CD4-positive, alpha-beta T cell (primary cell): Measurements from ENCODE around the gene SUFU. TPM values are rescaled to one million over a fixed set of nuclear protein-coding genes. Genes with fewer than 3 reads are reported as not detected.

Experiments used
- ATAC-seq: fragments of 200-7000 bp; cut with Tn5 transposase; one replicate; pipeline ENCODE4 v1.10.0; 2022; ENCODE audit warnings: mild to moderate bottlenecking; ENCODE audit not compliant: poor library complexity
- CTCF ChIA-PET: fragments of 350-600 bp; sonication (Branson Sonifier 250); formaldehyde crosslinking; loops from one replicate; lab custom pipeline; 2021; ENCODE audit warnings: antibody characterized with exemption, inconsistent platforms; lab: Charles Lee
- POLR2A ChIA-PET: fragments of 350-600 bp; sonication (Branson Sonifier 250); formaldehyde crosslinking; loops from one replicate; lab custom pipeline; 2021; ENCODE audit warnings: antibody characterized with exemption, inconsistent platforms; lab: Charles Lee
- DNase-seq, 14 experiments: peaks; one replicate each; pipeline ENCODE4 v3.0.0-alpha.2; 2013 to 2020; ENCODE audit warnings: mixed read lengths in 2 of 14
- H3K27ac ChIP-seq, 2 donors: one replicate each; pipeline versions ENCODE4 v1.5.1 to v1.7.0; 2013; ENCODE audit warnings: low read length in 2 of 2, low read depth in 1 of 2, mild to moderate bottlenecking in 1 of 2
- H3K27me3 ChIP-seq, 2 experiments: 1 replicate in 1 of 2; 2 replicates in 1 of 2; pipeline versions ENCODE4 v1.6.1 to v1.7.0; 2013; ENCODE audit warnings: low read length in 2 of 2, control low read depth in 1 of 2, mild to moderate bottlenecking in 1 of 2, moderate library complexity in 1 of 2; ENCODE audit not compliant: insufficient read depth in 2 of 2, control insufficient read depth in 1 of 2
- H3K36me3 ChIP-seq: one replicate; pipeline ENCODE4 v1.6.1; 2013; ENCODE audit warnings: low read length, control low read depth; ENCODE audit not compliant: insufficient read depth
- H3K4me1 ChIP-seq: one replicate; pipeline ENCODE4 v1.6.1; 2013; ENCODE audit warnings: low read length, control low read depth; ENCODE audit not compliant: insufficient read depth
- H3K4me3 ChIP-seq: one replicate; pipeline ENCODE4 v1.5.1; 2013; ENCODE audit warnings: mild to moderate bottlenecking, low read length, moderate library complexity
- H3K9me3 ChIP-seq, 2 experiments: 1 replicate in 1 of 2; 2 replicates in 1 of 2; pipeline versions ENCODE4 v1.6.1 to v1.7.0; 2013; ENCODE audit warnings: low read length in 2 of 2, mild to moderate bottlenecking in 2 of 2, control low read depth in 1 of 2, moderate library complexity in 1 of 2; ENCODE audit not compliant: control insufficient read depth in 1 of 2, insufficient read depth in 1 of 2
- H3K27ac Mint-ChIP-seq: one replicate; pipeline ENCODE4 v1.8.0; 2020; ENCODE audit warnings: mixed read lengths
- H3K27me3 Mint-ChIP-seq: one replicate; pipeline ENCODE4 v1.8.0; 2021; ENCODE audit warnings: mixed read lengths
- H3K36me3 Mint-ChIP-seq: one replicate; pipeline ENCODE4 v1.8.0; 2021; ENCODE audit warnings: low read depth, mixed read lengths
- H3K4me1 Mint-ChIP-seq: one replicate; pipeline ENCODE4 v1.8.0; 2021; ENCODE audit warnings: low read depth, mixed read lengths
- H3K4me3 Mint-ChIP-seq: one replicate; pipeline ENCODE4 v1.8.0; 2020; ENCODE audit warnings: mild to moderate bottlenecking, mixed read lengths
- H3K9me3 Mint-ChIP-seq: one replicate; pipeline ENCODE4 v1.8.0; 2020; ENCODE audit warnings: mixed read lengths
- intact Hi-C, 2 experiments: fragments of 100-400 bp; cut with DNase I in 1 of 2; cut with micrococcal nuclease in 1 of 2; formaldehyde crosslinking; loops; one replicate each; pipeline versions ENCODE4 v1.15.1 to v1.9.0; 2023 to 2025; cut with DNase I, micrococcal nuclease
- total RNA-seq, 174 experiments: library from RNA in 2 of 174; stranded (reverse) in 2 of 174; gene quantifications; one replicate each; pipeline ENCODE4 v1.2.3 and lab custom pipeline; 2021 to 2026
- TF ChIP-seq, protein P1 (sequence below): fragments of 200-600 bp; IDR thresholded peaks from one replicate; pipeline ENCODE4 v1.8.0; 2022; ENCODE audit warnings: antibody characterized with exemption, mild to moderate bottlenecking

Gene SUFU
- total RNA-seq, 2 experiments from 2014 or later = 6.7 to 7.3 TPM

DNA sequence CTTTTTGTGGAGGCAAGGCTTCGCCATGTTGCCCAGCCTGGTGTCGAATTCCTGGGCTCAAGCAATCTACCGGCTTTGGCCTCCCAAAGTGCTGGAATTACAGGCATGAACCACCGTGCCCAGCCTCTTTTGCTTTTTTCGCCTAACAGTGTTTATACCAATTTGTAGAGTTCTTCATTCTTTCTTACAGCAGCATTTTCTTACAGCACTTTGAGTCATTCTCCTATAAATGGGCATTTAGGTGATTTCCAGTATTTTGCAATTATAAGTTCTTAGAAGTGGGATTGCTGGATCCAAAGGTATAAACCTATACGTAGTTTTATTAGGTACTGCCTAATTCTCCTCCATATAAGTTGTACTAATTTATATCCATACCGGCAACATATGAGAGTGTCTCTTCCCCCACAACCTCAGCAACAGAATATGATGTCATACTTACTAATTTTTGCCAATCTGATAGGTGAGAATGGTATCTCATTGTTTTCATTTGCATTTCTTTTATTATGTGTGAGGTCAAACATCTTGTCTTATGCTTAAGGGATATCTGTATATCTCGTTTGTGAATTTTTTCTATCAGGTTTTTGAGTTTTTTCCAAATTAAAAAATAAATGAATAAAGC is 39.1 kb downstream of the SUFU start:
- CTCF ChIA-PET = no interaction called here
- no peaks in the 10 kb centered on the region for H3K27me3 Mint-ChIP-seq
- ATAC-seq (no peak), DNase-seq (no peak)
- Histone ChIP-seq H3K4me3 (no peak overlapping the region), H3K27ac (no peak overlapping the region), H3K4me1 (peaks cover 2% of the 10 kb centered on the region), H3K36me3 (no peaks in the 10 kb centered on the region), H3K9me3 (no peaks in the 10 kb centered on the region), H3K27me3 (no peaks in the 10 kb centered on the region)
- H3K9me3 Mint-ChIP-seq = no peaks in the 10 kb centered on the region
- H3K4me1 Mint-ChIP-seq = peaks cover 17% of the 10 kb centered on the region
- TF ChIP-seq, protein P1, sequence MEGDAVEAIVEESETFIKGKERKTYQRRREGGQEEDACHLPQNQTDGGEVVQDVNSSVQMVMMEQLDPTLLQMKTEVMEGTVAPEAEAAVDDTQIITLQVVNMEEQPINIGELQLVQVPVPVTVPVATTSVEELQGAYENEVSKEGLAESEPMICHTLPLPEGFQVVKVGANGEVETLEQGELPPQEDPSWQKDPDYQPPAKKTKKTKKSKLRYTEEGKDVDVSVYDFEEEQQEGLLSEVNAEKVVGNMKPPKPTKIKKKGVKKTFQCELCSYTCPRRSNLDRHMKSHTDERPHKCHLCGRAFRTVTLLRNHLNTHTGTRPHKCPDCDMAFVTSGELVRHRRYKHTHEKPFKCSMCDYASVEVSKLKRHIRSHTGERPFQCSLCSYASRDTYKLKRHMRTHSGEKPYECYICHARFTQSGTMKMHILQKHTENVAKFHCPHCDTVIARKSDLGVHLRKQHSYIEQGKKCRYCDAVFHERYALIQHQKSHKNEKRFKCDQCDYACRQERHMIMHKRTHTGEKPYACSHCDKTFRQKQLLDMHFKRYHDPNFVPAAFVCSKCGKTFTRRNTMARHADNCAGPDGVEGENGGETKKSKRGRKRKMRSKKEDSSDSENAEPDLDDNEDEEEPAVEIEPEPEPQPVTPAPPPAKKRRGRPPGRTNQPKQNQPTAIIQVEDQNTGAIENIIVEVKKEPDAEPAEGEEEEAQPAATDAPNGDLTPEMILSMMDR = no peak
- POLR2A ChIA-PET = no interaction called here
- intact Hi-C loops = no loop called here
- H3K36me3 Mint-ChIP-seq = peaks cover 8% of the 10 kb centered on the region
- H3K27ac Mint-ChIP-seq = no peak overlapping the region
- no peak overlapping the region for H3K4me3 Mint-ChIP-seq

DNA sequence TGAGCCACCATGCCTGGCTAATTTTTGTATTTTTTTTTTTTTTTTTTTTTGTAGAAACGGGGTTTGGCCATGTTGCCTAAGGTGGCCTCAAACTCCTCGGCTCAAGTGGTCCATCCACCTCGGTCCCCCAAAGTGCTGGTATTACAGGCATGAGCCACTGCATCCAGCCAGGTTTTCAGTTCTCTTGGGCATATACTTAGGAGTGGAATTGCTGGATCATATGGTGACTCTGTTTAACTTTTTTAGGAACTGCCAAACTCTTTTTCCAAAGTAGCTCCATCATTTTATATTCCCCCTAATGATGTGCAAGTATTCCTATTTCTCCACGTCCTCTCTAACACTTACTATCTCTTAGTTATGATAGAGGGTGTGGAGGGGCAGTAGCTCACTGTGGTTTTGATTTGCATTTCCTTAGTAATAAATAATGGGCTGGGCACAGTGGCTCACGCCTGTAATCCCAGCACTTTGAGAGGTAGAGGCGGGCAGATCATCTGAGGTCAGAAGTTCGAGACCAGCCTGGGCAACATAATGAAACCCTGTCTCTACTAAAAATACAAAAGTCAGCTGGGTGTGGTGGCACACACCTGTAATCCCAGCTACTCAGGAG is 41.6 kb downstream of the SUFU start:
- intact Hi-C loops = no loop called here
- POLR2A ChIA-PET = no interaction called here

DNA sequence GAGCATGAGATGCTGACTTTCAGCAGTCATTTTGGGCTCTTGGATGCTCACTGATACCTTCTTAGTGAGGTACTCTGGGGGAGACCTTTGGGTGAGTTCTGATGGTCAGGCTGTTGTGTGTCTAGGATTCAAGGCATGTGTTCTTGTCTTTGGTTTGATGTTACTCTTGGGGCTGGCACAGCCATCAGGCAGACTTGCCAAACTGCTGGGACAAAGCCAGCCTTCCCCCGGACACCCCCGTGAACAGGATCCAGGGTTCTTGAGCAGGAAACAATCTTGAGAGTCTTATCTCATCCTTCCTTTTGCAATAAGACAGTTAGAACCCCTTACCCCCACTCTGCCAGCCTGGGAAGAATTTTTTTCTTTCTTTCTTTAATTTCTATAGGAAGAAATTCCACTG is 42.2 kb downstream of the SUFU start:
- H3K36me3 Mint-ChIP-seq = peaks cover 33% of the 10 kb centered on the region
- ChIA-PET POLR2A (no interaction called here), CTCF (no interaction called here)
- H3K4me3 ChIP-seq = no peak overlapping the region
- H3K27ac ChIP-seq = no peak overlapping the region
- TF ChIP-seq, protein P1 = no peak
- H3K4me1 ChIP-seq = peaks cover 2% of the 10 kb centered on the region
- DNase-seq (no peak), ATAC-seq (no peak)
- no peaks in the 10 kb centered on the region for H3K27me3 ChIP-seq
- H3K27ac Mint-ChIP-seq = no peak overlapping the region
- peaks cover 14% of the 10 kb centered on the region for H3K4me1 Mint-ChIP-seq
- no peaks in the 10 kb centered on the region for H3K9me3 ChIP-seq
- intact Hi-C loops = no loop called here
- peaks cover 12% of the 10 kb centered on the region for H3K36me3 ChIP-seq
- no peaks in the 10 kb centered on the region for H3K9me3 Mint-ChIP-seq
- H3K4me3 Mint-ChIP-seq = no peak overlapping the region
- H3K27me3 Mint-ChIP-seq = no peaks in the 10 kb centered on the region

More for the DNA sequence above, 41.6 kb downstream of the SUFU start:
- ATAC-seq (no peak), DNase-seq (no peak)
- H3K4me3 ChIP-seq = no peak overlapping the region
- H3K4me3 Mint-ChIP-seq = no peak overlapping the region
- no peaks in the 10 kb centered on the region for H3K27me3 Mint-ChIP-seq
- H3K4me1 ChIP-seq = peaks cover 2% of the 10 kb centered on the region
- H3K9me3 ChIP-seq = no peaks in the 10 kb centered on the region
- H3K27ac ChIP-seq = no peak overlapping the region
- peaks cover 26% of the 10 kb centered on the region for H3K36me3 Mint-ChIP-seq
- no peaks in the 10 kb centered on the region for H3K9me3 Mint-ChIP-seq
- TF ChIP-seq, protein P1 = no peak
- H3K27me3 ChIP-seq = no peaks in the 10 kb centered on the region
- H3K4me1 Mint-ChIP-seq = peaks cover 14% of the 10 kb centered on the region
- peaks cover 6% of the 10 kb centered on the region for H3K36me3 ChIP-seq
- CTCF ChIA-PET = no interaction called here
- no peak overlapping the region for H3K27ac Mint-ChIP-seq
